ENCODE data around the gene APEH. TPM values are rescaled to one million over a fixed set of nuclear protein-coding genes. Genes with fewer than 3 reads are reported as not detected.

APEH gene
- polyA plus RNA-seq, 2 of the 4 experiments (the other 2 are of a cell fraction), result 60.8 to 64.9 TPM

DNA sequence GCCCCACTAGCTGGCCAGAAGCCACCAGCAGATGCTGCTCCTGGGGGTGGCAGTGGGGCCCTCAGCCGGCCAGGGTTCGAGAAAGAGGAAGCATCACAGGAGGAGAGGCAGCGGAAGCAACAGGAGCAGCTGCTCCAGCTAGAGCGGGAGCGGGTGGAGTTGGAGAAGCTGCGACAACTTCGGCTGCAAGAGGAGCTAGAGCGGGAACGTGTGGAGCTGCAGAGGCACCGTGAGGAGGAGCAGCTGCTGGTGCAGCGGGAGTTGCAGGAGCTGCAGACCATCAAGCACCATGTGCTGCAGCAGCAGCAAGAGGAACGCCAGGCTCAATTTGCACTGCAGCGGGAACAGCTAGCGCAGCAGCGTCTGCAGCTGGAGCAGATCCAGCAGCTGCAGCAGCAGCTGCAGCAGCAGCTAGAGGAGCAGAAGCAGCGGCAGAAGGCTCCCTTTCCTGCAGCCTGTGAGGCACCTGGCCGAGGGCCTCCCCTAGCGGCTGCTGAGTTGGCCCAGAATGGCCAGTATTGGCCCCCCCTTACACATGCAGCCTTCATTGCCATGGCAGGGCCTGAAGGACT is 17.5 kb upstream of the APEH start:
- Histone ChIP-seq H3K9me3 (no peaks in the 10 kb centered on the region), H3K27ac (no peak overlapping the region), H3K4me2 (no peak overlapping the region), H3K4me1 (no peaks in the 10 kb centered on the region), H3K4me3 (no peak overlapping the region)
- FAIRE-seq (no peak), DNase-seq (ENCODE audit: low read depth in 1 of 2, low spot score in 1 of 2) (no peak), ATAC-seq (peak in 1 of 2 experiments; percentile 74; a peak in 3 of 6 replicates)
- POLR2A ChIA-PET, result no interaction called here
- CTCF ChIA-PET, result interaction anchor here (0.8 to 4.3 kb wide), 4 partner anchors 13 to 118 kb away, joined by 3 to 20 read pairs (median 6); no protein-coding TSS in a partner anchor
- TF ChIP-seq RAD21 (conservative IDR thresholded peaks at IDR 0.05 in 1 of 2, IDR thresholded peaks at IDR 0.05 in 1 of 2), result peak in 1 of 2 experiments; percentile 42; a peak in 3 of 5 replicates
- TF ChIP-seq, protein P1, sequence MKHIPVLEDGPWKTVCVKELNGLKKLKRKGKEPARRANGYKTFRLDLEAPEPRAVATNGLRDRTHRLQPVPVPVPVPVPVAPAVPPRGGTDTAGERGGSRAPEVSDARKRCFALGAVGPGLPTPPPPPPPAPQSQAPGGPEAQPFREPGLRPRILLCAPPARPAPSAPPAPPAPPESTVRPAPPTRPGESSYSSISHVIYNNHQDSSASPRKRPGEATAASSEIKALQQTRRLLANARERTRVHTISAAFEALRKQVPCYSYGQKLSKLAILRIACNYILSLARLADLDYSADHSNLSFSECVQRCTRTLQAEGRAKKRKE (CRISPR knock-in tag; IDR thresholded peaks at IDR 0.05; ENCODE audit: low read depth), result no peak
- TF ChIP-seq SMC3 (IDR thresholded peaks at IDR 0.05), result 0 out of 3 replicates have a peak, but pooled peaks have one; percentile 14
- WGBS (ENCODE audit: missing lambda C conversion rate), result 71% methylated on average over 16 of the region's 18 CpGs

DNA sequence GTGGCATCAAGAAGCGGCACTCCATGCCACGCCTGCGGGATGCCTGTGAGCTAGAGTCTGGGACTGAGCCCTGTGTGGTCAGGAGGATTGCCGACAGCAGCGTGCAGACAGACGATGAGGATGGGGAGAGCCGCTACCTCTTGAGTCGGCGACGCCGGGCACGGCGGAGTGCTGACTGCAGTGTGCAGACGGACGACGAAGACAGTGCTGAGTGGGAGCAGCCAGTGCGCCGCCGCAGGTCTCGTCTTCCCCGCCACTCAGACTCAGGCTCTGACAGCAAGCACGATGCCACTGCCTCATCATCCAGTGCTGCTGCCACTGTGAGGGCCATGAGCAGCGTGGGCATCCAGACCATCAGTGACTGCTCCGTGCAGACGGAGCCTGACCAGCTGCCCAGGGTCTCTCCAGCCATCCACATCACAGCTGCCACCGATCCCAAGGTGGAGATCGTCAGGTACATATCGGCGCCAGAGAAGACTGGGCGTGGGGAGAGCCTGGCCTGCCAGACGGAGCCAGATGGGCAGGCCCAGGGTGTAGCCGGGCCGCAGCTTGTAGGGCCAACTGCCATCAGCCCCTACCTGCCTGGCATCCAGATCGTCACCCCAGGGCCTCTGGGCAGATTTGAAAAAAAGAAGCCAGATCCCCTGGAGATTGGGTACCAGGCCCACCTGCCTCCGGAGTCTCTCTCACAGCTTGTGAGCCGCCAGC is 16.8 kb upstream of the APEH start:
- FAIRE-seq (no peak), ATAC-seq (peak in 1 of 2 experiments; percentile 12; a peak in 2 of 6 replicates), DNase-seq (ENCODE audit: low read depth in 1 of 2, low spot score in 1 of 2) (no peak)
- no peak for TF ChIP-seq SREBF2 (IDR thresholded peaks at IDR 0.05)
- TF ChIP-seq HOXB13 (CRISPR knock-in tag; IDR thresholded peaks at IDR 0.05; ENCODE audit: low read depth), result no peak
- no peak for TF ChIP-seq ZFP36 (IDR thresholded peaks at IDR 0.05; ENCODE audit: borderline replicate concordance, partially characterized antibody)
- TF ChIP-seq TP53 (CRISPR knock-in tag; IDR thresholded peaks at IDR 0.05), result no peak
- Histone ChIP-seq H3K4me3 (no peak overlapping the region), H3K4me2 (no peak overlapping the region), H3K4me1 (no peaks in the 10 kb centered on the region), H3K27ac (no peak overlapping the region), H3K9me3 (no peaks in the 10 kb centered on the region)
- ChIA-PET POLR2A (no interaction called here), CTCF (interaction anchor here (1.0 to 4.3 kb wide), 5 partner anchors 14 to 118 kb away, joined by 3 to 20 read pairs (median 4); no protein-coding TSS in a partner anchor)
- 81% methylated on average over 18 of the region's 36 CpGs for WGBS (ENCODE audit: missing lambda C conversion rate)

GRCh38 chr3:49658711-49659110 is 15.4 kb upstream of the APEH start:
- CTCF ChIA-PET, result interaction anchor here (1.1 to 4.3 kb wide), 2 partner anchors 42 to 120 kb away, joined by 3 to 20 read pairs; no protein-coding TSS in a partner anchor

GRCh38 chr3:49659756-49660155 is 14.4 kb upstream of the APEH start:
- FAIRE-seq, result no peak
- no peak overlapping the region for H3K4me3 ChIP-seq
- H3K27ac ChIP-seq, result no peak overlapping the region
- CTCF ChIA-PET, result interaction anchor here (2.6 to 5.2 kb wide), 2 partner anchors 12 to 120 kb away, joined by 9 to 29 read pairs; no protein-coding TSS in a partner anchor
- no peak for DNase-seq (ENCODE audit: low read depth in 1 of 2, low spot score in 1 of 2)
- ATAC-seq, result no peak
- H3K4me1 ChIP-seq, result no peaks in the 10 kb centered on the region
- 55% methylated on average over 4 of the region's 4 CpGs for WGBS (ENCODE audit: missing lambda C conversion rate)
- no peak overlapping the region for H3K4me2 ChIP-seq
- POLR2A ChIA-PET, result no interaction called here
- no peaks in the 10 kb centered on the region for H3K9me3 ChIP-seq
- TF ChIP-seq MAX (IDR thresholded peaks at IDR 0.05) (no peak), CBX2 (IDR thresholded peaks at IDR 0.05; ENCODE audit: borderline replicate concordance, low read depth) (no peak), HMGXB4 (CRISPR knock-in tag; IDR thresholded peaks at IDR 0.05; ENCODE audit: borderline replicate concordance) (no peak), MAZ (IDR thresholded peaks at IDR 0.05; ENCODE audit: borderline replicate concordance, low read depth, low read length) (no peak), CTCF (IDR thresholded peaks at IDR 0.05) (no peak), MAFK (IDR thresholded peaks at IDR 0.05; ENCODE audit: partially characterized antibody) (no peak), PBX3 (IDR thresholded peaks at IDR 0.05) (no peak), HOXB13 (CRISPR knock-in tag; IDR thresholded peaks at IDR 0.05; ENCODE audit: low read depth) (no peak), NFE2L2 (conservative IDR thresholded peaks at IDR 0.05; ENCODE audit: low read length) (no peak)
- TF ChIP-seq, protein P2, sequence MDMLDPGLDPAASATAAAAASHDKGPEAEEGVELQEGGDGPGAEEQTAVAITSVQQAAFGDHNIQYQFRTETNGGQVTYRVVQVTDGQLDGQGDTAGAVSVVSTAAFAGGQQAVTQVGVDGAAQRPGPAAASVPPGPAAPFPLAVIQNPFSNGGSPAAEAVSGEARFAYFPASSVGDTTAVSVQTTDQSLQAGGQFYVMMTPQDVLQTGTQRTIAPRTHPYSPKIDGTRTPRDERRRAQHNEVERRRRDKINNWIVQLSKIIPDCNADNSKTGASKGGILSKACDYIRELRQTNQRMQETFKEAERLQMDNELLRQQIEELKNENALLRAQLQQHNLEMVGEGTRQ (IDR thresholded peaks at IDR 0.05), result no peak
- TF ChIP-seq, protein P3, sequence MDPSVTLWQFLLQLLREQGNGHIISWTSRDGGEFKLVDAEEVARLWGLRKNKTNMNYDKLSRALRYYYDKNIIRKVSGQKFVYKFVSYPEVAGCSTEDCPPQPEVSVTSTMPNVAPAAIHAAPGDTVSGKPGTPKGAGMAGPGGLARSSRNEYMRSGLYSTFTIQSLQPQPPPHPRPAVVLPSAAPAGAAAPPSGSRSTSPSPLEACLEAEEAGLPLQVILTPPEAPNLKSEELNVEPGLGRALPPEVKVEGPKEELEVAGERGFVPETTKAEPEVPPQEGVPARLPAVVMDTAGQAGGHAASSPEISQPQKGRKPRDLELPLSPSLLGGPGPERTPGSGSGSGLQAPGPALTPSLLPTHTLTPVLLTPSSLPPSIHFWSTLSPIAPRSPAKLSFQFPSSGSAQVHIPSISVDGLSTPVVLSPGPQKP (IDR thresholded peaks at IDR 0.05; ENCODE audit: low read depth, low read length), result no peak

More at GRCh38 chr3:49658711-49659110, 15.4 kb upstream of the APEH start:
- TF ChIP-seq HOXB13 (CRISPR knock-in tag; IDR thresholded peaks at IDR 0.05; ENCODE audit: low read depth) (no peak), RARB (CRISPR knock-in tag; IDR thresholded peaks at IDR 0.05) (no peak), TP53 (CRISPR knock-in tag; IDR thresholded peaks at IDR 0.05) (no peak), ZNF302 (CRISPR knock-in tag; IDR thresholded peaks at IDR 0.05) (no peak), NFE2L2 (conservative IDR thresholded peaks at IDR 0.05; ENCODE audit: low read length) (no peak), RNF2 (IDR thresholded peaks at IDR 0.05; ENCODE audit: borderline replicate concordance, low read depth) (no peak)
- POLR2A ChIA-PET, result no interaction called here
- Histone ChIP-seq H3K9me3 (no peaks in the 10 kb centered on the region), H3K27ac (no peak overlapping the region), H3K4me1 (no peaks in the 10 kb centered on the region), H3K4me2 (no peak overlapping the region), H3K4me3 (no peak overlapping the region)
- no peak for FAIRE-seq
- WGBS (ENCODE audit: missing lambda C conversion rate), result 84% methylated on average over 1 of the region's 2 CpGs
- ATAC-seq, result no peak
- DNase-seq (ENCODE audit: low read depth in 1 of 2, low spot score in 1 of 2), result no peak

Data from A549 (cell line).